Measurements from ENCODE around the gene WDR19.
"Not testable (repeated sequence)": the region's sequence is repeated elsewhere in the genome, so short reads cannot be mapped to it uniquely, and the experiment has no call there.

GRCh38 chr4:39277661-39278060 lies 95.3 kb downstream of the WDR19 start:
- not testable (repeated sequence) for TF ChIP-seq CTCF (IDR thresholded peaks at IDR 0.05; ENCODE audit: extremely low read depth in 1 of 2, insufficient read depth in 1 of 2, low read depth in 1 of 2, low read length in 2 of 2); MYC (IDR thresholded peaks at IDR 0.05; ENCODE audit: low read depth, low read length); POLR2AphosphoS5 (IDR thresholded peaks at IDR 0.05; ENCODE audit: insufficient read depth, low read depth, low read length); POLR2A (IDR thresholded peaks at IDR 0.05; ENCODE audit: low read depth, low read length); MAX (IDR thresholded peaks at IDR 0.05; ENCODE audit: insufficient read depth, insufficient read length); GATA2 (IDR thresholded peaks at IDR 0.05; ENCODE audit: insufficient read depth, insufficient read length, low read depth, low read length); EZH2 (IDR thresholded peaks at IDR 0.05; ENCODE audit: borderline replicate concordance, low read depth, low read length, severe bottlenecking)

Data from endothelial cell of umbilical vein (primary cell).